ENCODE data around the gene ZNF525. TPM values are rescaled to one million over a fixed set of nuclear protein-coding genes. Genes with fewer than 3 reads are reported as not detected.

ZNF525 gene
- total RNA-seq, 2 experiments from 2014 or later = 13.5 to 16.3 TPM

- Histone ChIP-seq H3K36me3 (ENCODE audit: insufficient read depth, low read length) (no peaks in the 10 kb centered on the region), H3K4me1 (ENCODE audit: insufficient read depth, low read length) (peaks cover 19% of the 10 kb centered on the region), H3K27me3 (ENCODE audit: control insufficient read depth in 1 of 2, insufficient read depth in 2 of 2, low read length in 2 of 2) (no peaks in the 10 kb centered on the region), H3K27ac (ENCODE audit: low read depth in 1 of 2, low read length in 2 of 2) (peak overlapping the region; percentile 74 to 77), H3K4me3 (ENCODE audit: low read length) (peak overlapping the region; percentile 74), H3K9me3 (ENCODE audit: control insufficient read depth in 1 of 2, insufficient read depth in 1 of 2, low read length in 2 of 2) (peaks cover 0 to 20% of the 10 kb centered on the region in 2 experiments)
- ATAC-seq (ENCODE audit: poor library complexity) = peak; percentile 27
- TF ChIP-seq CTCF (IDR thresholded peaks at IDR 0.05) = no peak
- H3K9me3 Mint-ChIP-seq = no peaks in the 10 kb centered on the region
- DNase-seq = peak in 7 of 14 experiments; percentile 10 to 71 (median 25)
- no peaks in the 10 kb centered on the region for H3K27me3 Mint-ChIP-seq
- ChIA-PET CTCF (interaction anchor here (1.1 kb wide), 1 partner anchor 120 kb away, joined by 3 read pairs; no protein-coding TSS in a partner anchor), POLR2A (interaction anchor here (0.6 to 1.7 kb wide), 3 partner anchors 33 to 1662 kb away, joined by 3 to 5 read pairs (median 5); no protein-coding TSS in a partner anchor)
- intact Hi-C loops (cut with DNase I, micrococcal nuclease) = loop anchor here (1.0 to 10.0 kb wide), 12 partner anchors 29 to 401 kb away; partner anchors contain the start of genes ZNF765 (in 2 of the 2), ZNF845 (in 2 of the 2), VN1R2 (in 1 of the 2) and ZNF160 (in 1 of the 2)
- H3K36me3 Mint-ChIP-seq (ENCODE audit: low read depth) = peaks cover 43% of the 10 kb centered on the region
- peak overlapping the region; percentile 96 for H3K4me3 Mint-ChIP-seq
- peak overlapping the region; percentile 91 for H3K27ac Mint-ChIP-seq
- peaks cover 32% of the 10 kb centered on the region for H3K4me1 Mint-ChIP-seq (ENCODE audit: low read depth)
These were observed 491 bp downstream of the ZNF525 start for GRCh38 chr19:53365899-53366493.

GRCh38 chr19:53372196-53372595 is 6.7 kb downstream of the ZNF525 start:
- POLR2A ChIA-PET = no interaction called here
- H3K9me3 ChIP-seq (ENCODE audit: control insufficient read depth in 1 of 2, insufficient read depth in 1 of 2, low read length in 2 of 2) = peaks cover 15 to 33% of the 10 kb centered on the region in 2 experiments
- no peaks in the 10 kb centered on the region for H3K4me1 ChIP-seq (ENCODE audit: insufficient read depth, low read length)
- no peak for ATAC-seq (ENCODE audit: poor library complexity)
- Mint-ChIP-seq H3K9me3 (no peaks in the 10 kb centered on the region), H3K36me3 (ENCODE audit: low read depth) (peaks cover 88% of the 10 kb centered on the region), H3K4me3 (no peak overlapping the region), H3K27me3 (no peaks in the 10 kb centered on the region), H3K27ac (no peak overlapping the region), H3K4me1 (ENCODE audit: low read depth) (peaks cover 11% of the 10 kb centered on the region)
- intact Hi-C loops (cut with DNase I, micrococcal nuclease) = no loop called here
- peaks cover 32% of the 10 kb centered on the region for H3K36me3 ChIP-seq (ENCODE audit: insufficient read depth, low read length)
- H3K27me3 ChIP-seq (ENCODE audit: control insufficient read depth in 1 of 2, insufficient read depth in 2 of 2, low read length in 2 of 2) = no peaks in the 10 kb centered on the region
- CTCF ChIA-PET = no interaction called here
- no peak overlapping the region for H3K27ac ChIP-seq (ENCODE audit: low read depth in 1 of 2, low read length in 2 of 2)
- H3K4me3 ChIP-seq (ENCODE audit: low read length) = no peak overlapping the region
- no peak for TF ChIP-seq CTCF (IDR thresholded peaks at IDR 0.05)
- DNase-seq = no peak

GRCh38 chr19:53374288-53374687 is 8.8 kb downstream of the ZNF525 start:
- no peak for TF ChIP-seq CTCF (IDR thresholded peaks at IDR 0.05)
- Mint-ChIP-seq H3K27me3 (no peaks in the 10 kb centered on the region), H3K4me1 (ENCODE audit: low read depth) (no peaks in the 10 kb centered on the region), H3K36me3 (ENCODE audit: low read depth) (peaks cover 91% of the 10 kb centered on the region), H3K27ac (no peak overlapping the region), H3K4me3 (no peak overlapping the region), H3K9me3 (peaks cover 3% of the 10 kb centered on the region)
- DNase-seq (no peak), ATAC-seq (ENCODE audit: poor library complexity) (no peak)
- H3K27me3 ChIP-seq (ENCODE audit: control insufficient read depth in 1 of 2, insufficient read depth in 2 of 2, low read length in 2 of 2) = no peaks in the 10 kb centered on the region
- CTCF ChIA-PET = no interaction called here
- H3K36me3 ChIP-seq (ENCODE audit: insufficient read depth, low read length) = peaks cover 52% of the 10 kb centered on the region
- H3K27ac ChIP-seq (ENCODE audit: low read depth in 1 of 2, low read length in 2 of 2) = no peak overlapping the region
- peaks cover 33 to 51% of the 10 kb centered on the region in 2 experiments for H3K9me3 ChIP-seq (ENCODE audit: control insufficient read depth in 1 of 2, insufficient read depth in 1 of 2, low read length in 2 of 2)
- POLR2A ChIA-PET = no interaction called here
- intact Hi-C loops (cut with DNase I, micrococcal nuclease) = no loop called here
- H3K4me1 ChIP-seq (ENCODE audit: insufficient read depth, low read length) = no peaks in the 10 kb centered on the region
- H3K4me3 ChIP-seq (ENCODE audit: low read length) = no peak overlapping the region

Measured in CD4-positive, alpha-beta T cell (primary cell).